ENCODE results near the gene ARL6IP4.

GRCh38 chr12:122959566-122960192 lies 20.8 kb upstream of the ARL6IP4 start:
- TF ChIP-seq, protein P1, sequence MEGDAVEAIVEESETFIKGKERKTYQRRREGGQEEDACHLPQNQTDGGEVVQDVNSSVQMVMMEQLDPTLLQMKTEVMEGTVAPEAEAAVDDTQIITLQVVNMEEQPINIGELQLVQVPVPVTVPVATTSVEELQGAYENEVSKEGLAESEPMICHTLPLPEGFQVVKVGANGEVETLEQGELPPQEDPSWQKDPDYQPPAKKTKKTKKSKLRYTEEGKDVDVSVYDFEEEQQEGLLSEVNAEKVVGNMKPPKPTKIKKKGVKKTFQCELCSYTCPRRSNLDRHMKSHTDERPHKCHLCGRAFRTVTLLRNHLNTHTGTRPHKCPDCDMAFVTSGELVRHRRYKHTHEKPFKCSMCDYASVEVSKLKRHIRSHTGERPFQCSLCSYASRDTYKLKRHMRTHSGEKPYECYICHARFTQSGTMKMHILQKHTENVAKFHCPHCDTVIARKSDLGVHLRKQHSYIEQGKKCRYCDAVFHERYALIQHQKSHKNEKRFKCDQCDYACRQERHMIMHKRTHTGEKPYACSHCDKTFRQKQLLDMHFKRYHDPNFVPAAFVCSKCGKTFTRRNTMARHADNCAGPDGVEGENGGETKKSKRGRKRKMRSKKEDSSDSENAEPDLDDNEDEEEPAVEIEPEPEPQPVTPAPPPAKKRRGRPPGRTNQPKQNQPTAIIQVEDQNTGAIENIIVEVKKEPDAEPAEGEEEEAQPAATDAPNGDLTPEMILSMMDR (IDR thresholded peaks at IDR 0.05) = no peak
- no peak for TF ChIP-seq EZH2 (IDR thresholded peaks at IDR 0.05)

All from neural progenitor cell (in vitro differentiated cells).